Caco-2 (cell line): Measurements from ENCODE around the gene SH3BP2. TPM values are rescaled to one million over a fixed set of nuclear protein-coding genes. Genes with fewer than 3 reads are reported as not detected.

Experiments used
- BruUV-seq: library from RNA; stranded (reverse); fragments of 400-500 nt; replicated peaks from 2 replicates; lab custom pipeline; 2021; lab: Mats Ljungman, UMichigan
- CTCF ChIA-PET: fragments of 300-600 bp; sonication (Branson Sonifier 250); formaldehyde crosslinking; loops from one replicate; lab custom pipeline; 2022; ENCODE audit warnings: antibody characterized with exemption; lab: Charles Lee
- POLR2A ChIA-PET: fragments of 300-600 bp; sonication (Branson Sonifier 250); formaldehyde crosslinking; loops from one replicate; lab custom pipeline; 2022; ENCODE audit warnings: antibody characterized with exemption; lab: Charles Lee
- DNase-seq, 2 experiments: peaks; one replicate each; pipeline versions ENCODE4 v3.0.0 to v3.0.0-alpha.2; 2020 to 2022
- H3K27me3 ChIP-seq: replicated peaks from 2 replicates; pipeline ENCODE4 v1.6.0; 2011; ENCODE audit warnings: low read length; ENCODE audit not compliant: control insufficient read depth, insufficient read depth
- H3K36me3 ChIP-seq: 2 replicates; pipeline ENCODE4 v1.5.1; 2011; ENCODE audit warnings: low read length; ENCODE audit not compliant: control insufficient read depth, insufficient read depth
- H3K4me1 ChIP-seq: fragments of 250-450 bp; sonication (Bioruptor Pico); 2 replicates; pipeline ENCODE4 v1.5.1; 2020; ENCODE audit warnings: mild to moderate bottlenecking
- H3K4me3 ChIP-seq: 2 replicates; pipeline ENCODE4 v1.5.1; 2011; ENCODE audit warnings: low read depth, mild to moderate bottlenecking, control low read depth, low read length
- H3K9me3 ChIP-seq: fragments of 250-450 bp; sonication (Bioruptor Pico); 2 replicates; pipeline ENCODE4 v1.5.1; 2020; ENCODE audit warnings: mild to moderate bottlenecking, moderate library complexity
- H3K27ac Mint-ChIP-seq: one replicate; pipeline ENCODE4 v1.8.0; 2022; ENCODE audit warnings: mixed read lengths; ENCODE audit not compliant: unreplicated experiment
- H3K27me3 Mint-ChIP-seq: one replicate; pipeline ENCODE4 v1.8.0; 2022; ENCODE audit warnings: mixed read lengths; ENCODE audit not compliant: insufficient read depth, unreplicated experiment
- H3K36me3 Mint-ChIP-seq: one replicate; pipeline ENCODE4 v1.8.0; 2022; ENCODE audit warnings: mild to moderate bottlenecking, mixed read lengths; ENCODE audit not compliant: insufficient read depth, unreplicated experiment
- H3K4me1 Mint-ChIP-seq: one replicate; pipeline ENCODE4 v1.8.0; 2022; ENCODE audit warnings: low read depth, mixed read lengths; ENCODE audit not compliant: unreplicated experiment
- H3K4me3 Mint-ChIP-seq: one replicate; pipeline ENCODE4 v1.8.0; 2022; ENCODE audit warnings: mild to moderate bottlenecking, moderate library complexity, mixed read lengths; ENCODE audit not compliant: unreplicated experiment
- H3K9me3 Mint-ChIP-seq: one replicate; pipeline ENCODE4 v1.8.0; 2022; ENCODE audit warnings: mixed read lengths; ENCODE audit not compliant: unreplicated experiment
- intact Hi-C: fragments of 100-400 bp; cut with micrococcal nuclease; formaldehyde crosslinking; loops from one replicate; pipeline ENCODE4 v1.10.0; 2022; ENCODE audit not compliant: unreplicated experiment
- total RNA-seq: library from RNA; stranded (reverse); gene quantifications from 2 replicates; pipeline ENCODE4 v1.2.3, GENCODE V29; 2022
- TF ChIP-seq, protein P1 (sequence below), 2 experiments: fragments of 200-600 bp in 1 of 2; IDR thresholded peaks; 1 replicate in 1 of 2; 2 replicates in 1 of 2; pipeline versions ENCODE4 v1.5.1 to v1.8.0; 2011 to 2022; ENCODE audit warnings: antibody characterized with exemption in 1 of 2, control low read depth in 1 of 2, inconsistent platforms in 1 of 2, low read depth in 1 of 2, low read length in 1 of 2, mild to moderate bottlenecking in 1 of 2, moderate library complexity in 1 of 2; ENCODE audit not compliant: insufficient read depth in 1 of 2, severe bottlenecking in 1 of 2, unreplicated experiment in 1 of 2

The SH3BP2 gene
- total RNA-seq, 1 experiment from 2014 or later: 44.4 TPM

DNA sequence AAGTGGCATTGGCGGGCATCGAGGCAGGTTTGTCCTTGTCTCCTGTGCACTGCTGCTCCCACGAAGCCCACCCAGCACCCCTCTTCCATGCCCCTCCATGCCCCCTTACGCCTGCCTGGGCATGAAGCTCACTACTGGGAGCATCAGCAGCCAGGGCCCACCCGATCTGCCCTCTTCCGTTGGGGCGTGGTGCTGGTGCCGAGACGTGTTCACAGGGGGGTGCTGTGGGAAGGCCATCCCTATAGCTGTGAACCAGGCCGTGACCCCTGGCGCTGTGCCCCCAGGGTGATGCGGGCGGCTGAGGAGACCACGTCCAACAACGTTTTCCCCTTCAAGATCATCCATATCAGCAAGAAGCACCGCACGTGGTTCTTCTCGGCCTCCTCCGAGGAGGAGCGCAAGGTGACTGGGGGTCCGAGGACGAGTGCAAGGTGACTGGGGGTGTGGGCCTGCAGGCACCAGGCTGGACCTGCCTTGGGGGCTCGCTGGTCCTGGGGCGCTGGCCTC is 31.5 kb downstream of the SH3BP2 start:
- DNase-seq: no peak
- Histone ChIP-seq H3K36me3 (no peaks in the 10 kb centered on the region), H3K4me3 (no peak overlapping the region), H3K4me1 (no peaks in the 10 kb centered on the region), H3K9me3 (no peaks in the 10 kb centered on the region), H3K27me3 (no peaks in the 10 kb centered on the region)
- peaks cover 30% of the 10 kb centered on the region for H3K36me3 Mint-ChIP-seq
- no peaks in the 10 kb centered on the region for H3K9me3 Mint-ChIP-seq
- no TSS peak for BruUV-seq
- intact Hi-C loops: no loop called here
- no peak overlapping the region for H3K4me3 Mint-ChIP-seq
- H3K4me1 Mint-ChIP-seq: peaks cover 5% of the 10 kb centered on the region
- TF ChIP-seq, protein P1, sequence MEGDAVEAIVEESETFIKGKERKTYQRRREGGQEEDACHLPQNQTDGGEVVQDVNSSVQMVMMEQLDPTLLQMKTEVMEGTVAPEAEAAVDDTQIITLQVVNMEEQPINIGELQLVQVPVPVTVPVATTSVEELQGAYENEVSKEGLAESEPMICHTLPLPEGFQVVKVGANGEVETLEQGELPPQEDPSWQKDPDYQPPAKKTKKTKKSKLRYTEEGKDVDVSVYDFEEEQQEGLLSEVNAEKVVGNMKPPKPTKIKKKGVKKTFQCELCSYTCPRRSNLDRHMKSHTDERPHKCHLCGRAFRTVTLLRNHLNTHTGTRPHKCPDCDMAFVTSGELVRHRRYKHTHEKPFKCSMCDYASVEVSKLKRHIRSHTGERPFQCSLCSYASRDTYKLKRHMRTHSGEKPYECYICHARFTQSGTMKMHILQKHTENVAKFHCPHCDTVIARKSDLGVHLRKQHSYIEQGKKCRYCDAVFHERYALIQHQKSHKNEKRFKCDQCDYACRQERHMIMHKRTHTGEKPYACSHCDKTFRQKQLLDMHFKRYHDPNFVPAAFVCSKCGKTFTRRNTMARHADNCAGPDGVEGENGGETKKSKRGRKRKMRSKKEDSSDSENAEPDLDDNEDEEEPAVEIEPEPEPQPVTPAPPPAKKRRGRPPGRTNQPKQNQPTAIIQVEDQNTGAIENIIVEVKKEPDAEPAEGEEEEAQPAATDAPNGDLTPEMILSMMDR (IDR thresholded peaks at IDR 0.05; ENCODE audit: insufficient read depth in 1 of 2, low read depth in 1 of 2, low read length in 1 of 2, severe bottlenecking in 1 of 2, unreplicated experiment in 1 of 2): no peak
- H3K27me3 Mint-ChIP-seq: no peaks in the 10 kb centered on the region
- H3K27ac Mint-ChIP-seq: no peak overlapping the region
- CTCF ChIA-PET: no interaction called here
- POLR2A ChIA-PET: interaction anchor here (0.6 kb wide), 1 partner anchor 364 kb away, joined by 3 read pairs; no protein-coding TSS in a partner anchor

DNA sequence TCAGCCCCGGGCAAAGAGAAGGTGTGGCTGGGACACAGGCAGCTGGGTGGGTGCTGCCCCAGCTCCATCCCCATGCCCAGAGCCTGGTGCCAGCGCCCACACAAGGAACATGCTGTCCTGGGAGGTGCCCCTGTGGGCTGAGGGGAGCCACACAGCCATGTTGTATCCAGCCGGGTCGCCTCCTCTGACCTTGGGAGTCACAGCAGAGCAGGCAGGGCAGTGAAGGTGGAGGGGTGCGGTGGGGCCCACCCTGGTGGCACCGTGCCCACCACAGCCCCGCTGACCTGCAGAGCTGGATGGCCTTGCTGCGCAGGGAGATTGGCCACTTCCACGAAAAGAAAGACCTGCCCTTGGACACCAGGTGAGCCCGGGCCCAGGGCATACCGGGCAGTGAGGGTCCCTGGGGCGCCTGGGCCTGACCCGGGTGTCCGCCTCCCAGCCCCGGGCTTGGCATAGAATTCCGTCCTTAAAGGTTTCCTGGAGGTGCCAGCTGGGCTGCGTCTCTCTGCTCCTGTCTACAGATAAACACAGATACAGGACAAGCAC is 32.0 kb downstream of the SH3BP2 start:
- Mint-ChIP-seq H3K27ac (no peak overlapping the region), H3K4me1 (no peaks in the 10 kb centered on the region), H3K9me3 (no peaks in the 10 kb centered on the region), H3K27me3 (no peaks in the 10 kb centered on the region), H3K36me3 (peaks cover 29% of the 10 kb centered on the region), H3K4me3 (no peak overlapping the region)
- no TSS peak for BruUV-seq
- ChIA-PET CTCF (no interaction called here), POLR2A (interaction anchor here (0.6 kb wide), 1 partner anchor 364 kb away, joined by 3 read pairs; no protein-coding TSS in a partner anchor)
- Histone ChIP-seq H3K4me1 (no peaks in the 10 kb centered on the region), H3K4me3 (no peak overlapping the region), H3K36me3 (no peaks in the 10 kb centered on the region), H3K9me3 (no peaks in the 10 kb centered on the region), H3K27me3 (no peaks in the 10 kb centered on the region)
- intact Hi-C loops: no loop called here
- DNase-seq: no peak
- TF ChIP-seq, protein P1 (IDR thresholded peaks at IDR 0.05; ENCODE audit: insufficient read depth in 1 of 2, low read depth in 1 of 2, low read length in 1 of 2, severe bottlenecking in 1 of 2, unreplicated experiment in 1 of 2): no peak

DNA sequence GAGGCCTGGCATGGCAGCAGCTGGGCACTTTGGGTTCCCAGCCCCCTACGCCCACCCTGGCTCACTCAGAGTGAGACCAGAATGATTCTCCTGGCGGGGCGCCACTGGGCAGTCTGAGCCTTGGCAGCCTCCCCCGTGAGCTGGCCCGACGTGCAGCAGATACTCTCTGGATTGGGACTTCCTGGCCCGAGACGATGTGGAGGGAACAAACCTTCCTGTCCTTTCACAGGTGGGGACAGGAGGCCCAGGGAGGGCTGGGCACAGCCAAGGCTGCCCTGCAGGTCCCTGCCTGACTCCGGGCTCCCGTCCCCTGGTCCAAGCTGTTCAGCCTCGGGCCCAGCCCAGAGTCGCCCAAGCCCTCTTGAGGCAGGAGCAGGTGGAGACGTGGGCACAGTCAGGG is 32.9 kb downstream of the SH3BP2 start:
- ChIA-PET CTCF (no interaction called here), POLR2A (no interaction called here)
- intact Hi-C loops: no loop called here
- Mint-ChIP-seq H3K36me3 (peaks cover 33% of the 10 kb centered on the region), H3K4me3 (no peak overlapping the region), H3K9me3 (no peaks in the 10 kb centered on the region), H3K27ac (no peak overlapping the region), H3K27me3 (no peaks in the 10 kb centered on the region), H3K4me1 (no peaks in the 10 kb centered on the region)
- Histone ChIP-seq H3K4me3 (no peak overlapping the region), H3K4me1 (no peaks in the 10 kb centered on the region), H3K9me3 (no peaks in the 10 kb centered on the region), H3K27me3 (no peaks in the 10 kb centered on the region), H3K36me3 (no peaks in the 10 kb centered on the region)
- DNase-seq: no peak
- no TSS peak for BruUV-seq
- TF ChIP-seq, protein P1 (IDR thresholded peaks at IDR 0.05; ENCODE audit: insufficient read depth in 1 of 2, low read depth in 1 of 2, low read length in 1 of 2, severe bottlenecking in 1 of 2, unreplicated experiment in 1 of 2): no peak
